GM19328 (cell line): Measurements from ENCODE around the gene JAZF1.

ENCODE experiments used
- ATAC-seq: cut with Tn5 transposase; IDR thresholded peaks from one replicate; pipeline ENCODE4 v1.9.1; 2021; ENCODE audit warnings: mild to moderate bottlenecking, moderate library complexity; ENCODE audit not compliant: unreplicated experiment

Gene JAZF1

GRCh38 chr7:28112012-28112411, 68.6 kb downstream of the JAZF1 start:
- ATAC-seq = no peak

- ATAC-seq = no peak
Measured at GRCh38 chr7:28110427-28111012, 70.1 kb downstream of the JAZF1 start.

GRCh38 chr7:28108747-28109146, 71.8 kb downstream of the JAZF1 start:
- ATAC-seq = no peak

DNA sequence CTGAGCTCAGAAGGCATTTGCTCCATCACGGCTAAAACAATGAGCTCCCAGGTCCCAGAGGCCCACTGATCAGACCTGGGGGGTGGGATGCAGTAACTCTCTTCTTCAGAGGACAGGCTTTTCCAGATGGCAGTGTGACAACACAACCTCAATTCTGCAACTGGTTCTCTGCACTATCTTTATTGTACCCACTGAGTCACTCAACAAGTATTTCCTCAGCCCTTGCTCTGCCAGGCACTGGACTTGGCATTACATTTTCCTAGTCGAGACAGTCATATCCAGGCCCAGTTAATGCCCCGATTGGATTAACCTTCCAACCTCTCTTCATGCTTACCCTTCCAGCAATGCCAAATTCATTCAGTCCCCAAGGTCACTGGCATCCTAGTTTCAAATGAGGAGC, 72.6 kb downstream of the JAZF1 start:
- no peak for ATAC-seq

DNA sequence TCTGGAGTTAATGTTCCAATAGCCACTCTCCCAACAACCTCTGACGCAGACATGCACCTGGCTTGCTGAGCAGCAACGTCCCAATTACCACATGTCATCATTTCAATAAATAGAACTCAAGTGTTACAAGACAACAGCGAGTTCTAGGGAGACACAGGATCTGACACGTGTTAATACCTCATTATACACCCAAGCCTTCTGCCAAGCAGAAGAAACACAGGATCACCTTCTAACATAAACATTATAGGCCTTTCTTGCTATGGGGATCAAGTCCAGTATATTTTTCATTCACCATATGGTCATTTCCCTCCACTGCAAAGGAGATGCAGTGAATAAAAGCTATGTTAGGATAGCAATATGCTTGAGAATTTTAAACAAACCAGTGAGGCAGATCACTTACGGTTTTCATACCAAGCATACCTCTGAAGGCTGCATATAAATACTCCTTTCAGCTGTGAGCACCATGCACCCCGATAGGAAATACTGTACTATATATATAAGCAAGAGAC, 74.2 kb downstream of the JAZF1 start:
- no peak for ATAC-seq

DNA sequence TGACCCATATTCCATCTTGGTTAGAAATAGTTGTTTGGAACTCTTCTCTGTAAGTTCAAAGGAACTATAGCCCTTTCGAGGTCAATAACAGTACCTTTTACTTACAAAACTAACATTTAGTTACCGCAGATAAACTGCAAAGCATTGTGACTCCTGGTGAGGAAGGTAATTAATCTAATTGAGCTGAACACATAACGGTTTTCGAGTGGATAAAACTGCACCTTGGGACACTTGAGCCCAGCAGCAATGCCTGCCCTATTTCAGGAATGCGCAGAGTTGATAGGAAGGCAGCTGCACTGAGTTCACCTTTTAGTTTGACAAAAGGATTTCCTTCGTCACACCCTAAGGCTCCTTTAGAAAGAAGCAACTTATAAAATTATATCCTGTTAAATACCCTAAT, 75.4 kb downstream of the JAZF1 start:
- no peak for ATAC-seq

GRCh38 chr7:28104811-28105210, 75.8 kb downstream of the JAZF1 start:
- no peak for ATAC-seq

DNA sequence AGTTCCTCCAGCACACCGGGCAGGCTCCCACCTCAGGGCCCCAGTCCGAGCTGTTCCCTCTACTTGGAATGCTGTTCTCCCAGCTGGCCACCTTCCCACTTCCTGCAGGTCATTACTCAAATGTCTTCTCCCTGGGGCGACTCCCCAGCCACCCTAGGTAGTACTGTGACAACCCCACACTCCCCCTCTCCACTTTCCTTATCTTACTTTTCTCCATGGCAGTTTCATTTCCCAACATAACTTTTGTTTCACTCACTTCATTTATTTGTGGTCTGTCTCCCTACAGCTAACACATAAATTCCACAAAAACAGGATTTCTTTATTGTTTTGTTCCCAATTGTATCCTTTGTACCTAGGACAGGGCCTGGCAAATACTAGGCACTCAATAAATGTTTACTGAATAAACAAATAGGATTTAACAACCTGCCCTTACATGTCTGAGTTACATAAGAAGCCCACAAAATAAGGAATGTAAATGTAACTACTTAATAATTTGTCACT, 76.5 kb downstream of the JAZF1 start:
- no peak for ATAC-seq

DNA sequence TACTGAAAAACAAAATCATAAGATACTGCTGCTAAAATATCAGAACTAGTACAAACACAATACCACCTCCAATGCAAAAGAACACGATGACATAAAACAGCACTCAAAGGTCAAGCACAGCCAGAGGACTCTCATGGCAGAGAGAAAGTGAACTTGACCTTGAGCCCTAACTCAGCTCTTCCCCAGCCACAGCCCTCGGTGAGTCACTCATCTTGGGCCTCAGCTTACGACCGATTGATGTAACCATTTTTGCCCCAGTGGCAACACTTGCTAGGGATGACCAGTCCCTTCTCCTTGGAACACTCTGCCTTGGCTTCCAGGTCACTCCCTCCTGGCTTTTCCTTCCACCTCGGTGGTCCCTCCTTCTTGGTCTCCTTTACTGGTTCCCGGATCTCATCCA, 77.8 kb downstream of the JAZF1 start:
- ATAC-seq = no peak

GRCh38 chr7:28096713-28097112, 83.9 kb downstream of the JAZF1 start:
- no peak for ATAC-seq

GRCh38 chr7:28095231-28095630, 85.4 kb downstream of the JAZF1 start:
- ATAC-seq = no peak

DNA sequence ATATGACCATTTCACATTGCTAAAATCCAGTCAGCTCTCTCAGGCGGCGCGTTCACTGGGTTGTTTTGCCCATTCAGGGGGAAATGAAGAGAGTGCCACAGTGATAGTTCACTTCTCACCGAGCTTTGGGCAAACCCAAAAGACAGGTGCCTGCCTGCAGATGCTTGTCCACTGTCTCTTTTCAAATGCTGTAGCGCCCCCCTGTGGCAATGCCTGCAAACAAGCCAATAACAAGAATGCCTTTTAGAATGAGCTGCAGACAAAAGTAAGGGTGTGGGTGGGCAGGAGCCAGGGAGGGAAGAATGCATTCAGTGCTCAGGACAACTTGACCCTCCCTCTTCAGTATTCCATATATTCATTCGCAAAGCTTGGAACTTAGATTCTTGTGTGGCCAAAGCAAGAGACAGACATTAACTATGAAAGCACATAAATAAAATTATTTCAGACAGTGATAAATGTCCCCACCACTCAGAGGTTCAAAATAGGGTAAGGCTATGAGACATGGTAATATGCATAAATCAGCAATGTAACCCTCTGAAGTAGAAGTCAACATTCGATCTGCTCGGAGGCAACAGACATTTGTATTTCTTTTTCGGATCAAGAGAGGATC, 86.9 kb downstream of the JAZF1 start:
- ATAC-seq = no peak

DNA sequence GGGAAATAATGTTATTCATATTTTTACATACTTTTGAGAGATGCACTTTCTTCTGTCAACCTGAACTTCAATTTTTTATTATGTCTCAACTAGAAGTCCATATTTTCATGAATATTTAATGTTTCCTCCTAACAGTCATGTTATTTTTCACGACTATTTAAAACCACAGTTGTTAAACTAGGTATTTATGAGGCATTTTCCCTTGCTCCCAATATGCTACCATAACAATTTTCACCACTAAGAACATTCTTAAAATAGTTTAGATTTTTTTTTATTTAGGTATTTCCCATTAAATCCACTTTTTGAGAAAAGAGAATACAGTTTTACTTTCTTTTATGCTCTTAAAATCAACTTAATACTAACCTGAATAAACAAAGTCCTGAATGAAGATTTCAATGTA, 89.4 kb downstream of the JAZF1 start:
- ATAC-seq = no peak

- ATAC-seq = no peak
Measured at GRCh38 chr7:28088901-28089714, 91.5 kb downstream of the JAZF1 start.

- no peak for ATAC-seq
Measured at GRCh38 chr7:28088032-28088431, 92.6 kb downstream of the JAZF1 start.

DNA sequence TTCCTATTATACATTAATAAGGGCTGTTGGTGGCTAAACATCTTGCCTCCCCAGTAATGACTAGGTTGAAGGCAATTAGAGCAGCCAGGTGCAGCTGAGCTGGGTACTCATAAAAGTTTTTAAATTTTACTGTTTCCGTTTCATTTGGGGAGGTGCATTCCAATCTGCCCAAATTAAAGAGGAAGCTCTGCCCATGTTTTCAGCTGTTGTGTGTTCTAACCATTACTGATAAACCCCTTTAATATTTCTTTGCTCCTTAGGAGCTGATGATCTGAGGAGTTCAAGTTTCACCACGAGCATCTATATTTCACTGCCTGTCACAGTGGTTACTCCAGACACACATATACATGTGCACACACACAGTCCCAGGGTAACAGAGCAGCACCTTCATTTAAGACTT, 94.4 kb downstream of the JAZF1 start:
- no peak for ATAC-seq

DNA sequence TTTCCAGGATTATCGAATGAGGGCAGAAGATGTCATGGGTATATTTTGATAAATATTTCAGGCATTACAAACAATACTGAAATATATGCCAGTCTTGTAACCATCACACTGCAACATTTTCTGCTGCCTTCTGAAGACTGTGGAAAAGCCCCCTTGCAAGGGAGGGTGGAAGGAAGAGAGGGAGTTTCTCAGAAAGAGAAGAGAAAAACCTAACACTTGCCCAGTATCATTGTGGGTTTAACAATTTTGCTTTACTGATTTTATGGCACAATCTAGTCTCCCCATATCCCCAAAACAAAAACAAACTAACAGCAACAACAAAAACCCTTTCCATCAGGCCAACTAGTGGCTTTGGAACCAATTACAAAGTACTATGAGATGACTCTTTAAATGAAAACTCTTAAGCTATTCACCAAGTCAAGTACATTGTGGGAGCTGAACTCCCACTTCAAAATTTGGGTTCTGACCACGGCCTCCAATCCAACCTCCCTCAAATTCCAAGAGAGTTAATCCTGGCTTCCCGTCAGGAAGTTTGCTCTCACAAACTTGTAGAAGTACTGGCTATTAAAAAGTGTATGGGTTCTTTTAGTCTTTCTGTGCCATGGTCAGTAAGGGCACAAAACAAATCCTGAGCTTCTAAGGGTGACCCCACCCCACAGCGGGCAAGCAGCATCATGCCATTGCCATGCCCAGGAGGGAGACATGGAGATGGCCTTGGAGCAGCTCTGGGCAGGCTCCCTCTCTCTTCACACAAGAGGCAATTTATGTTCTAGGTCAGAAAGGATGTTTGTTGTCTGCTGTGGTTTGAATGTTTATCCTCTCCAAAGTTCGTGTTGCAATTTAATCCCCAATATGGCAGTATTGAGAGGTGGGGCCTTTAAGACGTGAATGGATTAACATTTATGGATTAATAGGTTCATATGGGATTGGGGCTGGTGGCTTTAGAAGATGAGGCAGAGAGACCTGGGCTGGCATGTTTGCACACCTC, 96.3 kb downstream of the JAZF1 start:
- no peak for ATAC-seq

- ATAC-seq = no peak
Measured at GRCh38 chr7:28083164-28083997, 97.2 kb downstream of the JAZF1 start.

DNA sequence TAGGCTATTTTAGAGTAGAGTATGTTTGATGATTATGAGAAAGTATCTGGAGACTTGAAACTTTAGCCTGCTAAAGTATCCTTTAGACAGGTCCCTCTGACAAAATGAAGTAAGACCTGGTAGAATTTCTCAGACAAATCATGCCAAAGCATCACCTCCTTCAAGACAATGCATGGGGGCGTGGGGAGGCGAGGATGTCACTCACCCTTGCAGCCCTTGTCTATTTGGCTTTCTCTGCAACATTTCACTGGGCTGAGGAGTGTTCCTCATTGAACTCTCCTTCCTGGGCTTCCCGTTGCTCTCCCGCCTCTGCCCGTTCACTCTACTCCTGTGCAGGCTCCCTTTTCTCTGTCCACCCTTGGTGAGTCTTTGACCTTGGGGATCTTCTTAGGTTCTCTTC, 98.5 kb downstream of the JAZF1 start:
- no peak for ATAC-seq

- no peak for ATAC-seq
Measured at GRCh38 chr7:28081016-28081415, 99.6 kb downstream of the JAZF1 start.
